ENCODE results near the gene EYA2.
A peak's percentile ranks its signal among the peaks of the same experiment; 100 is the strongest.

EYA2 gene

GRCh38 chr20:46985671-46986070, 91.0 kb downstream of the EYA2 start:
- no peak for DNase-seq

- no peak for DNase-seq
These were observed 92.4 kb downstream of the EYA2 start for GRCh38 chr20:46987001-46987400.

- no peak for DNase-seq
These were observed 95.5 kb downstream of the EYA2 start for GRCh38 chr20:46990017-46990595.

- DNase-seq: no peak
These were observed 96.0 kb downstream of the EYA2 start for GRCh38 chr20:46990596-46991104.

GRCh38 chr20:46991168-46991567, 96.5 kb downstream of the EYA2 start:
- DNase-seq: no peak

GRCh38 chr20:46991880-46992639, 97.4 kb downstream of the EYA2 start:
- no peak for DNase-seq

- no peak for DNase-seq
These were observed 98.0 kb downstream of the EYA2 start for GRCh38 chr20:46992640-46993035.

- no peak for DNase-seq
These were observed 98.9 kb downstream of the EYA2 start for GRCh38 chr20:46993465-46994095.

- no peak for DNase-seq
These were observed 99.7 kb downstream of the EYA2 start for GRCh38 chr20:46994341-46994740.

- no peak for DNase-seq
These were observed 101.0 kb downstream of the EYA2 start for GRCh38 chr20:46995561-46996142.

GRCh38 chr20:46997187-46997586, 102.5 kb downstream of the EYA2 start:
- no peak for DNase-seq

- DNase-seq: peak; percentile 27
These were observed 104.0 kb downstream of the EYA2 start for GRCh38 chr20:46998477-46999240.

GRCh38 chr20:46999801-47000465, 105.3 kb downstream of the EYA2 start:
- DNase-seq: peak; percentile 87

- DNase-seq: peak; percentile 31
These were observed 108.6 kb downstream of the EYA2 start for GRCh38 chr20:47003223-47003622.

GRCh38 chr20:47004179-47004578, 109.5 kb downstream of the EYA2 start:
- no peak for DNase-seq

- peak; percentile 33 for DNase-seq
These were observed 113.4 kb downstream of the EYA2 start for GRCh38 chr20:47007826-47008655.

- DNase-seq: peak; percentile 70
These were observed 114.3 kb downstream of the EYA2 start for GRCh38 chr20:47008842-47009518.

- no peak for DNase-seq
These were observed 115.1 kb downstream of the EYA2 start for GRCh38 chr20:47009784-47010183.

GRCh38 chr20:47011984-47012383, 117.3 kb downstream of the EYA2 start:
- DNase-seq: no peak

GRCh38 chr20:47013606-47014005, 119.0 kb downstream of the EYA2 start:
- no peak for DNase-seq
